Suprapubic skin (tissue), 4 donors: Measurements from ENCODE around the gene EPN2. TPM values are rescaled to one million over a fixed set of nuclear protein-coding genes. Genes with fewer than 3 reads are reported as not detected.

ENCODE experiments used
- DNase-seq, 2 donors: peaks; one replicate each; pipeline ENCODE4 v3.0.0-alpha.2; 2019; ENCODE audit warnings: low spot score in 2 of 2
- H3K27ac ChIP-seq: fragments of 200-600 bp; sonication (generic); one replicate; pipeline ENCODE4 v1.5.1; 2019
- H3K27me3 ChIP-seq: fragments of 200-600 bp; sonication (generic); one replicate; pipeline ENCODE4 v1.5.1; 2019
- H3K36me3 ChIP-seq: fragments of 200-600 bp; sonication (generic); one replicate; pipeline ENCODE4 v1.5.1; 2019
- H3K4me1 ChIP-seq: fragments of 200-600 bp; sonication (generic); one replicate; pipeline ENCODE4 v1.5.1; 2019
- H3K4me3 ChIP-seq: fragments of 200-600 bp; sonication (generic); one replicate; pipeline ENCODE4 v1.5.1; 2019; ENCODE audit warnings: mild to moderate bottlenecking
- H3K9me3 ChIP-seq: fragments of 200-600 bp; sonication (generic); one replicate; pipeline ENCODE4 v1.5.1; 2019
- CTCF ChIP-seq, 2 donors: fragments of 200-600 bp in 1 of 2; fragments of 450-650 bp in 1 of 2; sonication (generic) in 1 of 2; IDR thresholded peaks; one replicate each; pipeline ENCODE4 v1.5.1; 2016 to 2019; ENCODE audit warnings: antibody characterized with exemption in 2 of 2, mild to moderate bottlenecking in 1 of 2, moderate library complexity in 1 of 2
- EP300 ChIP-seq: sonication (generic); formaldehyde crosslinking; IDR thresholded peaks from one replicate; pipeline ENCODE4 v1.6.1; 2017; ENCODE audit warnings: antibody characterized with exemption
- POLR2A ChIP-seq, 2 donors: fragments of 450-650 bp; IDR thresholded peaks; one replicate each; pipeline ENCODE4 v1.6.1; 2017; ENCODE audit warnings: antibody characterized with exemption in 2 of 2, mild to moderate bottlenecking in 2 of 2, moderate library complexity in 2 of 2
- POLR2AphosphoS5 ChIP-seq, 3 donors: sonication (generic); formaldehyde crosslinking; IDR thresholded peaks; one replicate each; pipeline ENCODE4 v1.6.1; 2017; ENCODE audit warnings: antibody characterized with exemption in 3 of 3
- WGBS: methylation state at CpG from one replicate; pipeline ENCODE4 v1.1.5; 2018; 5-methylcytosine and 5-hydroxymethylcytosine counted together
- total RNA-seq, 4 donors: library from RNA; depleted of rRNA; stranded (reverse); fragments of >200 nt; gene quantifications; one replicate each; pipeline ENCODE4 v1.1.0, GENCODE V29; 2016

The EPN2 gene
- total RNA-seq, 4 donors from 2014 or later, result 95.9 to 276 (median 131) TPM

GRCh38 chr17:19265755-19266154 lies 28.6 kb downstream of the EPN2 start:
- no peaks in the 10 kb centered on the region for H3K27me3 ChIP-seq
- no peaks in the 10 kb centered on the region for H3K9me3 ChIP-seq
- H3K27ac ChIP-seq, result no peak overlapping the region
- peaks cover 90% of the 10 kb centered on the region for H3K4me1 ChIP-seq
- H3K36me3 ChIP-seq, result no peaks in the 10 kb centered on the region
- no peak overlapping the region for H3K4me3 ChIP-seq
- TF ChIP-seq CTCF (IDR thresholded peaks at IDR 0.05) (no peak), EP300 (no peak), POLR2AphosphoS5 (IDR thresholded peaks at IDR 0.05) (no peak), POLR2A (IDR thresholded peaks at IDR 0.05) (no peak)
- 76% methylated on average over 6 of the region's 6 CpGs for WGBS
- DNase-seq, result no peak

DNA sequence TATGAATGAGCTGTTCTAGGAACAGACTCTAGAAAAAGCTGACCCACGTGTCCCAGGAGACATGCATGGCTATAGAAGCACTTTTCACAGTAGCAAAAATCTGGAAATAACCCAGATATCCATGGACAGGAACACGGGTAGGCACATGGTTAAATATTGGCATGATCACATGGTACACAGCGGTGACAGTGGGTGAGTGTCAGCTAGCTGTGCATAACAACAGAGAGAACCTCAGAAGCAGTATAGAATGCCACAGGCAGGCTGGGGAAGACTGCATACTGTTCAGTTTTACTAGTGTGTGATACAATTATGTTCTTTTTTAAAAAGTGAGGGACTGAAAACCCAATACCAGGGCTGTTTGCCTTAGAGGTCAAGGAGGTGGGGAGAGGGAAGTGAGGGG lies 31.4 kb downstream of the EPN2 start:
- TF ChIP-seq CTCF (IDR thresholded peaks at IDR 0.05) (no peak), EP300 (no peak), POLR2AphosphoS5 (IDR thresholded peaks at IDR 0.05) (no peak), POLR2A (IDR thresholded peaks at IDR 0.05) (no peak)
- Histone ChIP-seq H3K9me3 (no peaks in the 10 kb centered on the region), H3K4me1 (peaks cover 87% of the 10 kb centered on the region), H3K27ac (peak overlapping the region; percentile 36), H3K27me3 (no peaks in the 10 kb centered on the region), H3K36me3 (no peaks in the 10 kb centered on the region), H3K4me3 (no peak overlapping the region)
- no peak for DNase-seq
- 48% methylated on average over 3 of the region's 3 CpGs for WGBS

GRCh38 chr17:19269106-19269505 lies 31.9 kb downstream of the EPN2 start:
- Histone ChIP-seq H3K4me1 (peaks cover 82% of the 10 kb centered on the region), H3K27ac (peak overlapping the region; percentile 36), H3K4me3 (no peak overlapping the region), H3K9me3 (no peaks in the 10 kb centered on the region), H3K36me3 (no peaks in the 10 kb centered on the region), H3K27me3 (no peaks in the 10 kb centered on the region)
- no peak for DNase-seq
- TF ChIP-seq EP300 (no peak), POLR2AphosphoS5 (IDR thresholded peaks at IDR 0.05) (no peak), POLR2A (IDR thresholded peaks at IDR 0.05) (no peak), CTCF (IDR thresholded peaks at IDR 0.05) (no peak)
- WGBS, result 36% methylated on average over 1 of the region's 1 CpG

- no peaks in the 10 kb centered on the region for H3K9me3 ChIP-seq
- DNase-seq, result no peak
- H3K27ac ChIP-seq, result peak overlapping the region; percentile 9
- no peak overlapping the region for H3K4me3 ChIP-seq
- no peak for TF ChIP-seq EP300
- no peak for TF ChIP-seq CTCF (IDR thresholded peaks at IDR 0.05)
- TF ChIP-seq POLR2A (IDR thresholded peaks at IDR 0.05), result no peak
- TF ChIP-seq POLR2AphosphoS5 (IDR thresholded peaks at IDR 0.05), result no peak
- H3K4me1 ChIP-seq, result peaks cover 77% of the 10 kb centered on the region
- WGBS, result 39% methylated on average over 3 of the region's 3 CpGs
- H3K27me3 ChIP-seq, result no peaks in the 10 kb centered on the region
- H3K36me3 ChIP-seq, result peaks cover 4% of the 10 kb centered on the region
Observed at GRCh38 chr17:19269641-19270040, 32.5 kb downstream of the EPN2 start.

- H3K9me3 ChIP-seq, result no peaks in the 10 kb centered on the region
- DNase-seq, result no peak
- H3K36me3 ChIP-seq, result peaks cover 4% of the 10 kb centered on the region
- peak overlapping the region; percentile 9 for H3K27ac ChIP-seq
- H3K27me3 ChIP-seq, result no peaks in the 10 kb centered on the region
- 76% methylated on average over 3 of the region's 3 CpGs for WGBS
- no peak overlapping the region for H3K4me3 ChIP-seq
- no peak for TF ChIP-seq POLR2A (IDR thresholded peaks at IDR 0.05)
- no peak for TF ChIP-seq POLR2AphosphoS5 (IDR thresholded peaks at IDR 0.05)
- TF ChIP-seq CTCF (IDR thresholded peaks at IDR 0.05), result no peak
- TF ChIP-seq EP300, result no peak
- peaks cover 70% of the 10 kb centered on the region for H3K4me1 ChIP-seq
Observed at GRCh38 chr17:19270347-19270703, 33.2 kb downstream of the EPN2 start.
